RWPE2 (cell line): ENCODE results near the gene VEGFA.

Experiments used
- ATAC-seq: fragments of 200-7000 bp; cut with Tn5 transposase; 3 replicates; pipeline ENCODE4 v1.9.1; 2021; ENCODE audit warnings: low read depth
- DNase-seq: peaks from one replicate; pipeline ENCODE4 v3.0.0-alpha.2; 2020; ENCODE audit warnings: low spot score
- H3K27ac ChIP-seq: fragments of 450-650 bp; 2 replicates; pipeline ENCODE4 v1.5.1; 2017; ENCODE audit warnings: mild to moderate bottlenecking; ENCODE audit not compliant: poor library complexity, severe bottlenecking
- H3K27me3 ChIP-seq: fragments of 250-450 bp; sonication (Bioruptor Pico); 2 replicates; pipeline ENCODE4 v1.5.1; 2021; ENCODE audit warnings: mild to moderate bottlenecking, moderate library complexity; ENCODE audit not compliant: insufficient read depth, poor library complexity, severe bottlenecking
- H3K36me3 ChIP-seq: fragments of 250-450 bp; sonication (Bioruptor Pico); 2 replicates; pipeline ENCODE4 v1.5.1; 2020; ENCODE audit warnings: low read depth, mild to moderate bottlenecking, moderate library complexity
- H3K4me1 ChIP-seq: fragments of 250-450 bp; sonication (Bioruptor Pico); 2 replicates; pipeline ENCODE4 v1.5.1; 2021; ENCODE audit warnings: mild to moderate bottlenecking, moderate library complexity; ENCODE audit not compliant: insufficient read depth, poor library complexity, severe bottlenecking
- H3K4me3 ChIP-seq: fragments of 250-450 bp; sonication (Bioruptor Pico); 2 replicates; pipeline ENCODE4 v1.5.1; 2021; ENCODE audit warnings: mild to moderate bottlenecking, moderate library complexity; ENCODE audit not compliant: severe bottlenecking
- H3K9me3 ChIP-seq: fragments of 250-450 bp; sonication (Bioruptor Pico); 2 replicates; pipeline ENCODE4 v1.5.1; 2021; ENCODE audit warnings: mild to moderate bottlenecking, moderate library complexity; ENCODE audit not compliant: severe bottlenecking
- CTCF ChIP-seq: fragments of 450-650 bp; IDR thresholded peaks from one replicate; pipeline ENCODE4 v1.5.1; 2017; ENCODE audit warnings: mild to moderate bottlenecking, moderate library complexity; ENCODE audit not compliant: poor library complexity, severe bottlenecking

The VEGFA gene

GRCh38 chr6:43763812-43764522 lies 6.0 kb upstream of the VEGFA start:
- H3K4me1 ChIP-seq, result no peaks in the 10 kb centered on the region
- H3K27me3 ChIP-seq, result no peaks in the 10 kb centered on the region
- H3K4me3 ChIP-seq, result no peak overlapping the region
- no peaks in the 10 kb centered on the region for H3K9me3 ChIP-seq
- ATAC-seq (no peak), DNase-seq (peak; percentile 11)
- H3K36me3 ChIP-seq, result no peaks in the 10 kb centered on the region
- H3K27ac ChIP-seq, result no peak overlapping the region
- no peak for TF ChIP-seq CTCF

GRCh38 chr6:43764772-43765171 lies 5.2 kb upstream of the VEGFA start:
- TF ChIP-seq CTCF, result no peak
- no peak overlapping the region for H3K27ac ChIP-seq
- no peak overlapping the region for H3K4me3 ChIP-seq
- no peak for DNase-seq
- ATAC-seq, result no peak
- no peaks in the 10 kb centered on the region for H3K4me1 ChIP-seq
- H3K36me3 ChIP-seq, result no peaks in the 10 kb centered on the region
- no peaks in the 10 kb centered on the region for H3K27me3 ChIP-seq
- no peaks in the 10 kb centered on the region for H3K9me3 ChIP-seq

GRCh38 chr6:43765776-43766499 lies 4.1 kb upstream of the VEGFA start:
- peaks cover 2% of the 10 kb centered on the region; the same call in 1 of the 2 replicates for H3K36me3 ChIP-seq
- no peak overlapping the region for H3K4me3 ChIP-seq
- H3K9me3 ChIP-seq, result no peaks in the 10 kb centered on the region
- H3K4me1 ChIP-seq, result no peaks in the 10 kb centered on the region
- no peak for TF ChIP-seq CTCF
- DNase-seq (no peak), ATAC-seq (no peak)
- no peak overlapping the region for H3K27ac ChIP-seq
- H3K27me3 ChIP-seq, result no peaks in the 10 kb centered on the region

GRCh38 chr6:43766500-43766853 lies 3.5 kb upstream of the VEGFA start:
- H3K4me1 ChIP-seq, result no peaks in the 10 kb centered on the region
- TF ChIP-seq CTCF, result no peak
- ATAC-seq, result no peak
- no peaks in the 10 kb centered on the region for H3K9me3 ChIP-seq
- H3K27ac ChIP-seq, result no peak overlapping the region
- H3K36me3 ChIP-seq, result peaks cover 7% of the 10 kb centered on the region
- no peaks in the 10 kb centered on the region for H3K27me3 ChIP-seq
- H3K4me3 ChIP-seq, result no peak overlapping the region
- DNase-seq, result no peak

GRCh38 chr6:43766964-43767461 lies 3.0 kb upstream of the VEGFA start:
- no peak for ATAC-seq
- Histone ChIP-seq H3K4me1 (no peaks in the 10 kb centered on the region), H3K9me3 (no peaks in the 10 kb centered on the region)

More at GRCh38 chr6:43766964-43767461, 3.0 kb upstream of the VEGFA start:
- TF ChIP-seq CTCF, result no peak
- no peak overlapping the region for H3K4me3 ChIP-seq
- H3K27me3 ChIP-seq, result no peaks in the 10 kb centered on the region
- H3K36me3 ChIP-seq, result peaks cover 11% of the 10 kb centered on the region
- no peak for DNase-seq
- no peak overlapping the region for H3K27ac ChIP-seq
